ENCODE measurements around the gene TMEM169.
A peak's percentile ranks its signal among the peaks of the same experiment; 100 is the strongest.

Gene TMEM169

DNA sequence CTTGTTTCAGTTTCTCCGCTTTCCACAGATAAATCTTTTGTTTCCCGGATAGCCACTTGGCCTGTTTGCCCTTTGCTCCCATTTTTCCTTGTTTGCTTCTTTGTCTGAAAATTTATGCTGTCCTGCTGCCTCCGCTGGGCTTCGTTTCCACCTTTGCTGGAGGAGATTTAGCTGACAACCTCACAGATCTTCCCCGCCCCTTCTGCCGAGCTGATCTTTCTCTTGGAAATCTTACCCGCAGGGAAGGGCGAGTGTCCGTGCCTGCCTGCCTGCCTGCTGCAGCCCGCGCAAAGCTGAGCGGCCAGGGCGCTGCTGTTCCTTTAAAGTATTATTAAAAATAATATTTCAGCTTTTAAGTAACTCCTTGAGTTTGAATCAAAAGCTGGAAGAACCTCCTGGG is 26.0 kb downstream of the TMEM169 start:
- DNase-seq (ENCODE audit: low spot score): no peak
- in situ Hi-C loops (cut with MboI; ENCODE audit: low pct_unique_long_range_greater_than_20kb, low sequenced_read_pairs, unreplicated experiment): no loop called here
- TF ChIP-seq, protein P1, sequence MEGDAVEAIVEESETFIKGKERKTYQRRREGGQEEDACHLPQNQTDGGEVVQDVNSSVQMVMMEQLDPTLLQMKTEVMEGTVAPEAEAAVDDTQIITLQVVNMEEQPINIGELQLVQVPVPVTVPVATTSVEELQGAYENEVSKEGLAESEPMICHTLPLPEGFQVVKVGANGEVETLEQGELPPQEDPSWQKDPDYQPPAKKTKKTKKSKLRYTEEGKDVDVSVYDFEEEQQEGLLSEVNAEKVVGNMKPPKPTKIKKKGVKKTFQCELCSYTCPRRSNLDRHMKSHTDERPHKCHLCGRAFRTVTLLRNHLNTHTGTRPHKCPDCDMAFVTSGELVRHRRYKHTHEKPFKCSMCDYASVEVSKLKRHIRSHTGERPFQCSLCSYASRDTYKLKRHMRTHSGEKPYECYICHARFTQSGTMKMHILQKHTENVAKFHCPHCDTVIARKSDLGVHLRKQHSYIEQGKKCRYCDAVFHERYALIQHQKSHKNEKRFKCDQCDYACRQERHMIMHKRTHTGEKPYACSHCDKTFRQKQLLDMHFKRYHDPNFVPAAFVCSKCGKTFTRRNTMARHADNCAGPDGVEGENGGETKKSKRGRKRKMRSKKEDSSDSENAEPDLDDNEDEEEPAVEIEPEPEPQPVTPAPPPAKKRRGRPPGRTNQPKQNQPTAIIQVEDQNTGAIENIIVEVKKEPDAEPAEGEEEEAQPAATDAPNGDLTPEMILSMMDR (IDR thresholded peaks at IDR 0.05; ENCODE audit: extremely low read depth, insufficient read depth, missing control alignments): no peak

DNA sequence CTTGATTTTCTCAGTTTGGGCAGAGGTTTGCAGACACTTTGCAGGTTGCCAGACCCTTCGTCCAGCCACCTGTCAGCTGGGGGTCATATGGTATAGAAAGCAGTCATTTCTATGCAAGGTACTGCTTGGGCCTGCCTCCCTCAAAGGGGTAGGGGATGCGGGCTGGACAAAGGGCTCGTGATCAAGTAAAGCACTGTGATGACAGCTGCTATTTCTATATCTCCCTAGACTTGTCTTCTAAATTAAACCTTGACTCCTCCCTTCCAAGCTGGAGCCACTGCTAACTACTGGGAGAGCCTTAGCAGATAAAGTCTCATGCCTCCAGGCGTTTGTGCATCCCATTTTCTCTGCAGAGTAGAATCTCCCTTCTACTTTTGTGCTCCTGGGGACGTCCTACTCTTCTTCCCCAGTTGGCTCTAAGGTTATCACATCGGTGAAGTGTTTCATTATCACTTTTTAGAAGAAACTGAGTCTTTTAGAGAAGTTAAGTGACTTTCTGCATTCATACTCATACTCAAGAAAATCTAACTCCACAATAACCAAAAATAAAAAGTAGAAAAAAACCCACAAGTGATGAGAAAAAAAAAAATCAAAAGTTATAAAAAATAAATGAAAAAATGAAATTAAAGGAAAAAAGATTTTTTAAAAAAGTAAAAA is 26.7 kb downstream of the TMEM169 start:
- in situ Hi-C loops (cut with MboI; ENCODE audit: low pct_unique_long_range_greater_than_20kb, low sequenced_read_pairs, unreplicated experiment): no loop called here
- TF ChIP-seq, protein P1 (IDR thresholded peaks at IDR 0.05; ENCODE audit: extremely low read depth, insufficient read depth, missing control alignments): no peak
- DNase-seq (ENCODE audit: low spot score): no peak

DNA sequence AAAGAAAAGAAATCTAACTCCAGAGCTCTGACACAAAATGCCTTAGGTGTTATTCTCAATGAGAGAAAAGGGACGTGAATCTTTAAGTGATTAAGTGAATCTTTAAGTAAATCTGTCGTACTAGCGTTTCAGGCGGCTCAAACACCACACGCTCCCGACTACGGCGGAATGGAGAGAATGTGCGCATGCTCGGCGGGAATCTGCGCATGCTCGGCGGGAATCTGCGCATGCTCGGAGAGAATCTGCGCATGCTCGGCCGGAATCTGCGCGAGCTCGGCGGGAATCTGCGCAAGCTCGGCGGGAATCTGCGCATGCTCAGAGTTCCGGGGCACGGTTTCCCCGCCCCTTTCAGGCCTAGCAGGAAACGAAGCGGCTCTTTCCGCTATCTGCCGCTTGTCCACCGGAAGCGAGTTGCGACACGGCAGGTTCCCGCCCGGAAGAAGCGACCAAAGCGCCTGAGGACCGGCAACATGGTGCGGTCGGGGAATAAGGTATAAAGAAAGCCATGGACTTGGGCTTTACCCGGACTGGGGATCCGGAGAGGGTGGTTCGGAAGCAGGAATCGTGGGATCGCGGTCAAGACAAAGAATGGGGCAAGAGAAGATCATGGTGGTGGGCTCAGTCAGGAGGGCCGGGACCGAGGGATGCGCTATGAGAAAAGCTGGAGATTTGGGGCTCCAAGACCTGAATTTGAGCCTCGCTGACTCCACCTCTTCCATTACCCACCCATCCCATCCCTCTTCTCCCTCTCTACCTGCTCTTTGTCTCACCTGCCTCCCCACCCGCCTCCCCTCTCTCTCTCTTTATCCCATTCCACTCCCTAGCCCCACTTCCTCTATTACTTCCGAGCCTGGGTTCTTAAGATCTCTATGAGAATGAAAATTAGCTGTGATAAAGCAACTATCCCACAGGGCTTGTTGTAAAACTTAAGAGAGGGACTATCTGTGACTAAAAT is 27.5 kb downstream of the TMEM169 start, which contains the start of gene XRCC5:
Gene XRCC5 (plus strand): TSS at position 382 of the 955 bp plus-strand sequence. CDS start 89 bp downstream, at position 471.
- peak; percentile 86 for DNase-seq (ENCODE audit: low spot score)
- TF ChIP-seq, protein P1 (IDR thresholded peaks at IDR 0.05; ENCODE audit: extremely low read depth, insufficient read depth, missing control alignments): no peak
- in situ Hi-C loops (cut with MboI; ENCODE audit: low pct_unique_long_range_greater_than_20kb, low sequenced_read_pairs, unreplicated experiment): no loop called here

DNA sequence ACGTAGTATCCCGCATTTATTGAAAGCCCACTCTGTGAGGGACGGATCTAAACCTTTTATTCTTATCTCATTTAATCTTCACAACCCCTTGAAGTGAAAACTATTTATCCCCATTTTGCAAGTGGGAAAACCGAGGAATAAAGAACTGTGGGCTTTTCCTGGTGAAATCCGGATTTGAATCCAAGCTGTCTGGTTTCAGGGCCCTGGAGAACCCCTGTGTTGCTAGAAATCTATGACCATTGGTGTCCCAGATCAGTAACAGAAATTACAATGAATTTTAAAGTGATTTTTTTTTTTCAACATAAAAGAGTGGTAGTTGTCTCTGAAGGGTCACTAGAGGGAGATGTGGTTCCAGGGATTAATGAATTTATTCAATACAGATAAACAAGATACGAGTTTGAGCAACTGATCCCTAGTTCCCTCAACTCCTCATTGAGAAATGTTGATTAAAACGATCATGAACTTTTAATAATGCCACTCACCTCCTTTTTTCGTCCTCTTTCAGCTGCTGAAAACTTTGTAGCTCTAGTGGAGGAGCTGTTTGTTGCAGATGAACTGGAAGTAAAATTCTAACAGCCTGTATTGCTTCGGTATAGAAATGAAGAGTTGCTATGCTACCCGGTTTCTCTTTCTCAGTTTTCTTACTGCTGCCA is 28.4 kb downstream of the TMEM169 start:
- no peak for DNase-seq (ENCODE audit: low spot score)
- TF ChIP-seq, protein P1 (IDR thresholded peaks at IDR 0.05; ENCODE audit: extremely low read depth, insufficient read depth, missing control alignments): peak; percentile 39
- in situ Hi-C loops (cut with MboI; ENCODE audit: low pct_unique_long_range_greater_than_20kb, low sequenced_read_pairs, unreplicated experiment): no loop called here

DNA sequence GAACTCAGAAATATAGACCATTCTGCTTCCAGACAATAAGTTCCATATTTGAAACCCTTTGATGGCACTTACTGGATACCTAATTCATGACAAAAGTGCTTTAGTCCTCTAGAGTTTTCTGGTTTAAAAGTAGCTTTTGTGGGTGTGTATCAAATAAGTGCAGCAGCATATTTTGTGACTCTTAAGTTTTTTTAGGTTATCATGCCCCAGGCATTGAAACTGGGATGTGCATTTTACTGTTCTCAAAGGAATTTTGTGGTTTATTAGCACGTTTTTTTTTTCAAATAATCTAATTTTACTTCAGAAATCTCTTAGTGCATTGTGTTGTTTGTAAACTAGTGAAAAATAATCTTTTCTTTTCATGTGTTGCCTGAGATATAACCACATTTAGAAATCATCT is 28.9 kb downstream of the TMEM169 start:
- in situ Hi-C loops (cut with MboI; ENCODE audit: low pct_unique_long_range_greater_than_20kb, low sequenced_read_pairs, unreplicated experiment): no loop called here
- DNase-seq (ENCODE audit: low spot score): no peak
- TF ChIP-seq, protein P1 (IDR thresholded peaks at IDR 0.05; ENCODE audit: extremely low read depth, insufficient read depth, missing control alignments): no peak

DNA sequence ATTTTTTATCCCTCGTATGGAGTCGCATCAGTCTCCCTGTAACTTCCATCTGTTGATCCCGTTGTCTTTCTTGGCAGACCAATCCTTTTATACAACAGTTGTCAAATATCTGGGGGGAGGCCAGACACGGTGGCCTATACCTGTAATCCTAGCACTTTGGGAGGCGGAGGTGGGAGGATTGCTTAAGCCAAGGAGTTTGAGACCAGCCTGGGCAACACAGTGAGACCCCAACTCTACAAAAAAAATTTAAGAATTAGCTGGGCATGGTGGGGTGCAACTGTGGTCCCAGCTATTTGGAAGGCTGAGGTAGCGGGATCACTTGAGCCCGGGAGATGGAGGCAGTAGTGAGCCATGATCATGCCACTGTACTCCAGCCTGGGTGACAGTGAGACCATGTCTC is 29.4 kb downstream of the TMEM169 start:
- TF ChIP-seq, protein P1 (IDR thresholded peaks at IDR 0.05; ENCODE audit: extremely low read depth, insufficient read depth, missing control alignments): no peak
- in situ Hi-C loops (cut with MboI; ENCODE audit: low pct_unique_long_range_greater_than_20kb, low sequenced_read_pairs, unreplicated experiment): no loop called here
- DNase-seq (ENCODE audit: low spot score): no peak
